ENCODE measurements around the gene TAX1BP1. TPM values are rescaled to one million over a fixed set of nuclear protein-coding genes. Genes with fewer than 3 reads are reported as not detected.

TAX1BP1 gene
- polyA plus RNA-seq, 1 donor from 2014 or later = 115 TPM

DNA sequence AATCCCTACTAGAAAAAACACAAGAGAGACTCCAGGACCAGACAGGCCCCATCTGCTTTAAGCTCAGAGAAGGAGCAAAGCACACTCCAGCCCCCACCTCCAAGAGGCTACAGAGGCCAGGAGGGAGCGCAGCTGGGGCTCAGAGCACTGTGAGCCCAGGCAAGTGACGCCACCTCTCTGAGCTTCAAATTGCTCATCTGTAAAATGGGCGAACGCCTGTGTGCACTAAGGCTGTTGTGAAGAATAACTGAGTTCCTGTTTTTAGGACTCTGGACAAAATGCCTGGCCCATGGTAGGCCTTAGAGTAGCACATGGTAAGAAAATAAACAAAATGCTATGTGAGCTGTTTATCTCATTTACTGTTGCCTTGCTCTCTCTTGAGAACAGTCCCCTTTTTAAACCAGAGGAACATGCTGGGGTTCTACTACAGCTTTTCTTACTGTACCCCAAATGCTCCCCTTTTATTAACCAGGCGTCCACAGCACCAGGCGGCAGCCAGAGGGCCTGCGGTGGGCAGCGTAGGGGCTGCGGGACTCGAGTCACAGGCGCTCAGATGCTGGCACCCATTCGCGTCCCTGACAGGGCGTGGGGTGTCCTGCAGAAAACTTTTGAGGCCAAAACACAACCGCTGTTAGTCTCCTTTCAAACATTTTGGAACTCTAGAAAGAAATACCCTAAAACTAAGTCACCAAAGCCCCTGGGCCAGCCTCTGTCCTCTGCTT, 103.8 kb downstream of the TAX1BP1 start:
- no peaks in the 10 kb centered on the region for H3K79me2 ChIP-seq (replicated peaks; ENCODE audit: insufficient read depth, low read length)
- H3K36me3 ChIP-seq (ENCODE audit: insufficient read depth, low read length) = no peaks in the 10 kb centered on the region

DNA sequence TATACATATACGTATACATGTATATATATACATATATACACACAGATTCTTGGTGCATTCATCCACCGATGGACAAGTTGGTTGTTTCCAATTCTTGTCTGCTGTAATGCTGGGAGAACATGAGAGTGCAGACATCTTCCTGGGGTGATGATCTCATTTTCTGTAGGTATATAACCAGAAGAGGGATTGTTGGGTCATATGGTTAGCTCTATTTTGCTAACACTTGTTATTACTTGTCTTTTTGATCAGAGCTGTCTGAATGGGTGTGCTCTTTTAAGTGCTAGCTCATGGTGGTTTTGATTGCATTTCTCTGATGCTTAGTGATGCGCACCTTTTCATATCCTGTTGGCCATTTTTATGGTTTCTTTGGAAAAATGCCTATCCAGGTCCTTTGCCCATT, 106.4 kb downstream of the TAX1BP1 start:
- H2AFZ ChIP-seq (ENCODE audit: low read depth, low read length) = no peak overlapping the region
- H4K20me1 ChIP-seq (ENCODE audit: insufficient read depth) = no peaks in the 10 kb centered on the region
- H3K9me2 ChIP-seq (ENCODE audit: insufficient read depth, low read length) = no peaks in the 10 kb centered on the region
- no peak overlapping the region for H3K4me3 ChIP-seq (ENCODE audit: low read length)
- no peaks in the 10 kb centered on the region for H3K27me3 ChIP-seq (ENCODE audit: insufficient read depth, low read depth, low read length)
- TF ChIP-seq TAF1 (IDR thresholded peaks at IDR 0.05; ENCODE audit: low read depth) (no peak), EZH2 (IDR thresholded peaks at IDR 0.05; ENCODE audit: borderline replicate concordance, insufficient read depth, low read length, poor library complexity, severe bottlenecking) (no peak), MXI1 (conservative IDR thresholded peaks at IDR 0.05; ENCODE audit: poor library complexity, severe bottlenecking) (no peak), RAD21 (conservative IDR thresholded peaks at IDR 0.05) (no peak), SMC3 (conservative IDR thresholded peaks at IDR 0.05; ENCODE audit: poor library complexity) (no peak), EP300 (conservative IDR thresholded peaks at IDR 0.05; ENCODE audit: poor library complexity, severe bottlenecking) (no peak), POLR2AphosphoS5 (IDR thresholded peaks at IDR 0.05) (no peak)
- TF ChIP-seq, protein P1, sequence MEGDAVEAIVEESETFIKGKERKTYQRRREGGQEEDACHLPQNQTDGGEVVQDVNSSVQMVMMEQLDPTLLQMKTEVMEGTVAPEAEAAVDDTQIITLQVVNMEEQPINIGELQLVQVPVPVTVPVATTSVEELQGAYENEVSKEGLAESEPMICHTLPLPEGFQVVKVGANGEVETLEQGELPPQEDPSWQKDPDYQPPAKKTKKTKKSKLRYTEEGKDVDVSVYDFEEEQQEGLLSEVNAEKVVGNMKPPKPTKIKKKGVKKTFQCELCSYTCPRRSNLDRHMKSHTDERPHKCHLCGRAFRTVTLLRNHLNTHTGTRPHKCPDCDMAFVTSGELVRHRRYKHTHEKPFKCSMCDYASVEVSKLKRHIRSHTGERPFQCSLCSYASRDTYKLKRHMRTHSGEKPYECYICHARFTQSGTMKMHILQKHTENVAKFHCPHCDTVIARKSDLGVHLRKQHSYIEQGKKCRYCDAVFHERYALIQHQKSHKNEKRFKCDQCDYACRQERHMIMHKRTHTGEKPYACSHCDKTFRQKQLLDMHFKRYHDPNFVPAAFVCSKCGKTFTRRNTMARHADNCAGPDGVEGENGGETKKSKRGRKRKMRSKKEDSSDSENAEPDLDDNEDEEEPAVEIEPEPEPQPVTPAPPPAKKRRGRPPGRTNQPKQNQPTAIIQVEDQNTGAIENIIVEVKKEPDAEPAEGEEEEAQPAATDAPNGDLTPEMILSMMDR (IDR thresholded peaks at IDR 0.05; ENCODE audit: poor library complexity, severe bottlenecking) = no peak
- TF ChIP-seq, protein P2, sequence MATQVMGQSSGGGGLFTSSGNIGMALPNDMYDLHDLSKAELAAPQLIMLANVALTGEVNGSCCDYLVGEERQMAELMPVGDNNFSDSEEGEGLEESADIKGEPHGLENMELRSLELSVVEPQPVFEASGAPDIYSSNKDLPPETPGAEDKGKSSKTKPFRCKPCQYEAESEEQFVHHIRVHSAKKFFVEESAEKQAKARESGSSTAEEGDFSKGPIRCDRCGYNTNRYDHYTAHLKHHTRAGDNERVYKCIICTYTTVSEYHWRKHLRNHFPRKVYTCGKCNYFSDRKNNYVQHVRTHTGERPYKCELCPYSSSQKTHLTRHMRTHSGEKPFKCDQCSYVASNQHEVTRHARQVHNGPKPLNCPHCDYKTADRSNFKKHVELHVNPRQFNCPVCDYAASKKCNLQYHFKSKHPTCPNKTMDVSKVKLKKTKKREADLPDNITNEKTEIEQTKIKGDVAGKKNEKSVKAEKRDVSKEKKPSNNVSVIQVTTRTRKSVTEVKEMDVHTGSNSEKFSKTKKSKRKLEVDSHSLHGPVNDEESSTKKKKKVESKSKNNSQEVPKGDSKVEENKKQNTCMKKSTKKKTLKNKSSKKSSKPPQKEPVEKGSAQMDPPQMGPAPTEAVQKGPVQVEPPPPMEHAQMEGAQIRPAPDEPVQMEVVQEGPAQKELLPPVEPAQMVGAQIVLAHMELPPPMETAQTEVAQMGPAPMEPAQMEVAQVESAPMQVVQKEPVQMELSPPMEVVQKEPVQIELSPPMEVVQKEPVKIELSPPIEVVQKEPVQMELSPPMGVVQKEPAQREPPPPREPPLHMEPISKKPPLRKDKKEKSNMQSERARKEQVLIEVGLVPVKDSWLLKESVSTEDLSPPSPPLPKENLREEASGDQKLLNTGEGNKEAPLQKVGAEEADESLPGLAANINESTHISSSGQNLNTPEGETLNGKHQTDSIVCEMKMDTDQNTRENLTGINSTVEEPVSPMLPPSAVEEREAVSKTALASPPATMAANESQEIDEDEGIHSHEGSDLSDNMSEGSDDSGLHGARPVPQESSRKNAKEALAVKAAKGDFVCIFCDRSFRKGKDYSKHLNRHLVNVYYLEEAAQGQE (IDR thresholded peaks at IDR 0.05; ENCODE audit: borderline replicate concordance) = no peak
- no peak overlapping the region for H3K27ac ChIP-seq (ENCODE audit: low read length)
- H3K9me3 ChIP-seq (ENCODE audit: low read length) = no peaks in the 10 kb centered on the region
- H3F3A ChIP-seq (ENCODE audit: insufficient read depth, low read length, poor library complexity, severe bottlenecking) = no peaks in the 10 kb centered on the region
- no peaks in the 10 kb centered on the region for H3K36me3 ChIP-seq (ENCODE audit: insufficient read depth, low read length)
- H3K79me2 ChIP-seq (replicated peaks; ENCODE audit: insufficient read depth, low read length) = no peaks in the 10 kb centered on the region
- no peak overlapping the region for H3K4me2 ChIP-seq (ENCODE audit: low read length)
- H3K9ac ChIP-seq (ENCODE audit: low read length) = no peak overlapping the region

More for the DNA sequence above, 103.8 kb downstream of the TAX1BP1 start:
- TF ChIP-seq SMC3 (conservative IDR thresholded peaks at IDR 0.05; ENCODE audit: poor library complexity) (no peak), EZH2 (IDR thresholded peaks at IDR 0.05; ENCODE audit: borderline replicate concordance, insufficient read depth, low read length, poor library complexity, severe bottlenecking) (no peak), POLR2AphosphoS5 (IDR thresholded peaks at IDR 0.05) (no peak), RAD21 (conservative IDR thresholded peaks at IDR 0.05) (no peak), MXI1 (conservative IDR thresholded peaks at IDR 0.05; ENCODE audit: poor library complexity, severe bottlenecking) (no peak), EP300 (conservative IDR thresholded peaks at IDR 0.05; ENCODE audit: poor library complexity, severe bottlenecking) (no peak), TAF1 (IDR thresholded peaks at IDR 0.05; ENCODE audit: low read depth) (no peak)
- TF ChIP-seq, protein P2 (IDR thresholded peaks at IDR 0.05; ENCODE audit: borderline replicate concordance) = no peak
- TF ChIP-seq, protein P1 (IDR thresholded peaks at IDR 0.05; ENCODE audit: poor library complexity, severe bottlenecking) = no peak
- Histone ChIP-seq H4K20me1 (ENCODE audit: insufficient read depth) (no peaks in the 10 kb centered on the region), H3K9me2 (ENCODE audit: insufficient read depth, low read length) (no peaks in the 10 kb centered on the region), H3K27me3 (ENCODE audit: insufficient read depth, low read depth, low read length) (no peaks in the 10 kb centered on the region), H3K27ac (ENCODE audit: low read length) (no peak overlapping the region), H2AFZ (ENCODE audit: low read depth, low read length) (no peak overlapping the region), H3K4me2 (ENCODE audit: low read length) (no peak overlapping the region), H3F3A (ENCODE audit: insufficient read depth, low read length, poor library complexity, severe bottlenecking) (no peaks in the 10 kb centered on the region), H3K4me3 (ENCODE audit: low read length) (no peak overlapping the region), H3K9ac (ENCODE audit: low read length) (no peak overlapping the region), H3K9me3 (ENCODE audit: low read length) (no peaks in the 10 kb centered on the region)
